Testis (tissue), 2 donors: Measurements from ENCODE around the gene TEDDM1.

ENCODE experiments used
- POLR2A ChIP-seq: fragments of 450-650 bp; IDR thresholded peaks from one replicate; pipeline ENCODE4 v1.6.1; 2017; ENCODE audit warnings: antibody characterized with exemption, mild to moderate bottlenecking, moderate library complexity
- TF ChIP-seq, protein P1 (sequence below), 3 experiments: fragments of 450-650 bp in 2 of 3; fragments of 200-600 bp in 1 of 3; sonication (generic) in 1 of 3; IDR thresholded peaks; one replicate each; pipeline ENCODE4 v1.5.1; 2016 to 2019; ENCODE audit warnings: antibody characterized with exemption in 3 of 3, mild to moderate bottlenecking in 2 of 3, moderate library complexity in 1 of 3

GRCh38 chr1:182351790-182352364 lies 48.6 kb downstream of the TEDDM1 start:
- TF ChIP-seq, protein P1, sequence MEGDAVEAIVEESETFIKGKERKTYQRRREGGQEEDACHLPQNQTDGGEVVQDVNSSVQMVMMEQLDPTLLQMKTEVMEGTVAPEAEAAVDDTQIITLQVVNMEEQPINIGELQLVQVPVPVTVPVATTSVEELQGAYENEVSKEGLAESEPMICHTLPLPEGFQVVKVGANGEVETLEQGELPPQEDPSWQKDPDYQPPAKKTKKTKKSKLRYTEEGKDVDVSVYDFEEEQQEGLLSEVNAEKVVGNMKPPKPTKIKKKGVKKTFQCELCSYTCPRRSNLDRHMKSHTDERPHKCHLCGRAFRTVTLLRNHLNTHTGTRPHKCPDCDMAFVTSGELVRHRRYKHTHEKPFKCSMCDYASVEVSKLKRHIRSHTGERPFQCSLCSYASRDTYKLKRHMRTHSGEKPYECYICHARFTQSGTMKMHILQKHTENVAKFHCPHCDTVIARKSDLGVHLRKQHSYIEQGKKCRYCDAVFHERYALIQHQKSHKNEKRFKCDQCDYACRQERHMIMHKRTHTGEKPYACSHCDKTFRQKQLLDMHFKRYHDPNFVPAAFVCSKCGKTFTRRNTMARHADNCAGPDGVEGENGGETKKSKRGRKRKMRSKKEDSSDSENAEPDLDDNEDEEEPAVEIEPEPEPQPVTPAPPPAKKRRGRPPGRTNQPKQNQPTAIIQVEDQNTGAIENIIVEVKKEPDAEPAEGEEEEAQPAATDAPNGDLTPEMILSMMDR (IDR thresholded peaks at IDR 0.05) = no peak
- no peak for TF ChIP-seq POLR2A
